H1 (cell line): ENCODE measurements around the gene ZMYND10. TPM values are rescaled to one million over a fixed set of nuclear protein-coding genes. Genes with fewer than 3 reads are reported as not detected.

Experiments used
- CTCF ChIA-PET: fragments of 300-600 bp; sonication (Branson Sonifier 250); formaldehyde crosslinking; loops from one replicate; lab custom pipeline; 2021; ENCODE audit not compliant: partially characterized antibody; lab: Charles Lee
- POLR2A ChIA-PET: fragments of 300-600 bp; sonication (Branson Sonifier 250); formaldehyde crosslinking; loops from one replicate; lab custom pipeline; 2021; ENCODE audit warnings: inconsistent platforms; ENCODE audit not compliant: partially characterized antibody; lab: Charles Lee
- DNase-seq, 2 experiments: peaks; one replicate each; pipeline versions ENCODE4 v3.0.0 to v3.0.0-alpha.2; 2010 to 2022; ENCODE audit warnings: low spot score in 2 of 2, low read depth in 1 of 2, mixed read lengths in 1 of 2
- FAIRE-seq: peaks from 2 replicates; lab custom pipeline; 2011; peaks lifted over from hg19 to GRCh38; lab: Jason Lieb, UNC
- H2AFZ ChIP-seq: 2 replicates; pipeline ENCODE4 v1.8.1; 2012; ENCODE audit warnings: low read length, inconsistent platforms
- H2AK5ac ChIP-seq: 2 replicates; pipeline ENCODE4 v1.6.1; 2013; ENCODE audit warnings: low read depth, low read length
- H2BK120ac ChIP-seq: replicated peaks from 2 replicates; pipeline ENCODE3; 2013; ENCODE audit warnings: low read depth, low read length, inconsistent platforms
- H2BK12ac ChIP-seq: 2 replicates; pipeline ENCODE4 v1.6.1; 2013; ENCODE audit warnings: low read depth, low read length
- H2BK15ac ChIP-seq: 2 replicates; pipeline ENCODE4 v1.6.1; 2013; ENCODE audit warnings: low read length
- H2BK20ac ChIP-seq: 2 replicates; pipeline ENCODE4 v1.6.1; 2013; ENCODE audit warnings: low read length
- H2BK5ac ChIP-seq: 2 replicates; pipeline ENCODE4 v1.6.1; 2013; ENCODE audit warnings: low read depth, low read length
- H3K14ac ChIP-seq: 2 replicates; pipeline ENCODE4 v1.6.1; 2013; ENCODE audit warnings: inconsistent platforms; ENCODE audit not compliant: insufficient read length
- H3K18ac ChIP-seq: 2 replicates; pipeline ENCODE4 v1.6.1; 2013; ENCODE audit warnings: low read length; ENCODE audit errors: extremely low read depth
- H3K23ac ChIP-seq: 2 replicates; pipeline ENCODE4 v1.6.1; 2013; ENCODE audit warnings: inconsistent platforms; ENCODE audit not compliant: insufficient read length
- H3K23me2 ChIP-seq: 2 replicates; pipeline ENCODE4 v1.6.1; 2013; ENCODE audit warnings: low read depth, low read length
- H3K27ac ChIP-seq: 2 replicates; pipeline ENCODE4 v1.6.1; 2011; ENCODE audit warnings: low read depth, low read length, inconsistent platforms
- H3K27me3 ChIP-seq, 4 experiments: replicated peaks in 1 of 4; 1 replicate in 1 of 4; 2 replicates in 3 of 4; pipeline versions ENCODE4 v1.6.1 to v1.8.1; 2011 to 2013; ENCODE audit warnings: low read length in 3 of 4, mild to moderate bottlenecking in 3 of 4, inconsistent platforms in 2 of 4, mixed read lengths in 2 of 4, moderate library complexity in 1 of 4; ENCODE audit not compliant: control insufficient read depth in 3 of 4, insufficient read depth in 3 of 4; ENCODE audit errors: extremely low read depth in 1 of 4
- H3K36me3 ChIP-seq, 4 experiments: 2 replicates each; pipeline versions ENCODE4 v1.6.1 to v1.8.1; 2011 to 2013; ENCODE audit warnings: mild to moderate bottlenecking in 4 of 4, low read length in 3 of 4, moderate library complexity in 2 of 4, control low read depth in 1 of 4, inconsistent platforms in 1 of 4; ENCODE audit not compliant: insufficient read depth in 4 of 4, control insufficient read depth in 2 of 4
- H3K4ac ChIP-seq: replicated peaks from 2 replicates; pipeline ENCODE3; 2013; ENCODE audit warnings: low read length, low read depth, mixed read lengths, inconsistent platforms; ENCODE audit not compliant: insufficient read length
- H3K4me1 ChIP-seq, 4 experiments: replicated peaks in 1 of 4; 1 replicate in 1 of 4; 2 replicates in 3 of 4; pipeline versions ENCODE4 v1.6.1 to v1.8.1; 2011 to 2013; ENCODE audit warnings: low read length in 3 of 4, inconsistent platforms in 2 of 4, mixed read lengths in 1 of 4; ENCODE audit not compliant: insufficient read depth in 4 of 4, control insufficient read depth in 3 of 4
- H3K4me2 ChIP-seq, 2 experiments: 2 replicates each; pipeline versions ENCODE4 v1.6.1 to v1.8.1; 2011 to 2013; ENCODE audit warnings: low read depth in 2 of 2, low read length in 2 of 2, control low read depth in 1 of 2, inconsistent platforms in 1 of 2, mild to moderate bottlenecking in 1 of 2; ENCODE audit not compliant: insufficient read depth in 1 of 2
- H3K4me3 ChIP-seq, 4 experiments: fragments of 200-600, 300-600 bp in 1 of 4; sonication (generic), shearing (Covaris generic), sonication (Bioruptor Twin) in 1 of 4; 2 replicates each; pipeline versions ENCODE4 v1.5.1 to v1.8.1; 2011 to 2016; ENCODE audit warnings: low read length in 4 of 4, low read depth in 3 of 4, control low read depth in 2 of 4, inconsistent platforms in 2 of 4, mild to moderate bottlenecking in 2 of 4, mixed read lengths in 1 of 4, moderate library complexity in 1 of 4; ENCODE audit not compliant: insufficient read depth in 2 of 4; ENCODE audit errors: extremely low read depth in 1 of 4
- H3K56ac ChIP-seq: replicated peaks from 2 replicates; pipeline ENCODE3; 2013; ENCODE audit warnings: low read depth, mild to moderate bottlenecking, mixed read lengths, low read length, inconsistent platforms; ENCODE audit not compliant: insufficient read length
- H3K79me1 ChIP-seq: 2 replicates; pipeline ENCODE4 v1.6.1; 2013; ENCODE audit warnings: low read depth, low read length, control low read depth
- H3K79me2 ChIP-seq, 2 experiments: 2 replicates each; pipeline versions ENCODE4 v1.6.1 to v1.8.1; 2012 to 2013; ENCODE audit warnings: low read length in 2 of 2, mild to moderate bottlenecking in 2 of 2, inconsistent platforms in 1 of 2; ENCODE audit not compliant: insufficient read depth in 2 of 2, control insufficient read depth in 1 of 2
- H3K9ac ChIP-seq, 4 experiments: replicated peaks in 1 of 4; 1 replicate in 1 of 4; 2 replicates in 3 of 4; pipeline versions ENCODE4 v1.6.1 to v1.8.1; 2011 to 2013; ENCODE audit warnings: low read depth in 3 of 4, low read length in 3 of 4, control low read depth in 2 of 4, mild to moderate bottlenecking in 2 of 4, moderate library complexity in 2 of 4, inconsistent platforms in 1 of 4; ENCODE audit errors: extremely low read depth in 1 of 4
- H3K9me3 ChIP-seq, 2 experiments: 2 replicates each; pipeline versions ENCODE4 v1.6.1 to v1.8.1; 2012 to 2013; ENCODE audit warnings: mild to moderate bottlenecking in 2 of 2, moderate library complexity in 2 of 2, control low read depth in 1 of 2, inconsistent platforms in 1 of 2, low read depth in 1 of 2, low read length in 1 of 2, mixed read lengths in 1 of 2; ENCODE audit not compliant: insufficient read depth in 2 of 2
- H4K20me1 ChIP-seq, 2 experiments: replicated peaks in 1 of 2; 2 replicates each; pipeline versions ENCODE3 to v1.8.1; 2011 to 2013; ENCODE audit warnings: inconsistent platforms in 2 of 2, low read length in 2 of 2, mild to moderate bottlenecking in 1 of 2; ENCODE audit not compliant: insufficient read depth in 2 of 2, control insufficient read depth in 1 of 2
- H4K5ac ChIP-seq: 2 replicates; pipeline ENCODE4 v1.6.1; 2013; ENCODE audit warnings: low read length, low read depth, mixed read lengths, inconsistent platforms; ENCODE audit not compliant: insufficient read length
- H4K8ac ChIP-seq: 2 replicates; pipeline ENCODE4 v1.8.0; 2013; ENCODE audit warnings: mild to moderate bottlenecking, moderate library complexity, low read length, inconsistent platforms; ENCODE audit not compliant: insufficient read depth; ENCODE audit errors: extremely low read depth
- H4K91ac ChIP-seq: replicated peaks from 2 replicates; pipeline ENCODE3; 2013; ENCODE audit warnings: low read length, mixed read lengths, inconsistent platforms; ENCODE audit not compliant: insufficient read length
- CREB1 ChIP-seq: IDR thresholded peaks from 2 replicates; pipeline ENCODE4 v1.6.1; 2012; ENCODE audit warnings: inconsistent platforms
- MAFK ChIP-seq: IDR thresholded peaks from 2 replicates; pipeline ENCODE4 v1.6.1; 2012; ENCODE audit warnings: low read depth, mild to moderate bottlenecking, improper control_type of control experiment, low read length
- NANOG ChIP-seq: IDR thresholded peaks from 2 replicates; pipeline ENCODE4 v1.6.1; 2011; ENCODE audit warnings: low read length, low read depth, mild to moderate bottlenecking, inconsistent platforms; ENCODE audit not compliant: insufficient read depth, poor library complexity, severe bottlenecking
- NRF1 ChIP-seq: IDR thresholded peaks from 2 replicates; pipeline ENCODE4 v1.6.1; 2011; ENCODE audit warnings: mild to moderate bottlenecking, low read depth, low read length, improper control_type of control experiment
- RAD21 ChIP-seq, 2 experiments: IDR thresholded peaks in 1 of 2; conservative IDR thresholded peaks in 1 of 2; 2 replicates each; pipeline ENCODE4 v1.6.1; 2011; ENCODE audit warnings: low read depth in 2 of 2, low read length in 2 of 2, improper control_type of control experiment in 1 of 2, inconsistent platforms in 1 of 2, mild to moderate bottlenecking in 1 of 2, moderate library complexity in 1 of 2
- RNF2 ChIP-seq: fragments of 200-900, 300-1000 bp; sonication (generic); IDR thresholded peaks from 2 replicates; pipeline ENCODE4 v1.7.1; 2016; ENCODE audit warnings: borderline replicate concordance, low read depth, mild to moderate bottlenecking, antibody characterized with exemption, low read length; ENCODE audit not compliant: poor library complexity, severe bottlenecking; ENCODE audit errors: missing control alignments
- SP2 ChIP-seq: IDR thresholded peaks from 2 replicates; pipeline ENCODE4 v1.6.1; 2012; ENCODE audit warnings: mild to moderate bottlenecking, low read length, inconsistent platforms
- SRF ChIP-seq: IDR thresholded peaks from 2 replicates; pipeline ENCODE4 v1.6.1; 2011; ENCODE audit warnings: mild to moderate bottlenecking, low read depth, low read length, moderate library complexity
- TEAD4 ChIP-seq: IDR thresholded peaks from 2 replicates; pipeline ENCODE4 v1.6.1; 2012; ENCODE audit warnings: low read depth, low read length, inconsistent platforms, mixed read lengths
- WGBS, 2 experiments: shearing (Covaris generic) in 1 of 2; methylation state at CpG; one replicate each; pipeline versions ENCODE4 v1.1.6 to v1.1.7; 2013 to 2015; ENCODE audit warnings: low lambda C conversion rate in 2 of 2, mixed read lengths in 2 of 2, inconsistent platforms in 1 of 2, low coverage in 1 of 2, missing lambda C conversion rate in 1 of 2; ENCODE audit not compliant: insufficient replicate concordance in 2 of 2, insufficient coverage in 1 of 2, insufficient read length in 1 of 2; ENCODE audit errors: extremely low coverage in 1 of 2, missing lambda C conversion rate in 1 of 2; 5-methylcytosine and 5-hydroxymethylcytosine counted together
- polyA plus RNA-seq, 7 experiments: library from polyadenylated mRNA; depleted of rRNA in 3 of 7; stranded (reverse) in 5 of 7; unstranded in 2 of 7; fragments of >200 nt in 5 of 7; fragments of 200-250 nt in 2 of 7; gene quantifications; 1 replicate in 5 of 7; 2 replicates in 1 of 7; 4 replicates in 1 of 7; pipeline versions ENCODE4 v1.2.1 to v1.2.3, GENCODE V29; 2011 to 2013; ENCODE audit warnings: missing spikeins in 2 of 7, mixed read lengths in 2 of 7
- total RNA-seq: library from RNA; stranded (reverse); fragmentation: NEBNext Ultra II Directional; extraction: Animal tissue kit (Norgen Biotek cat#: 25700); gene quantifications from 2 replicates; pipeline ENCODE4 v1.2.1, GENCODE V29; 2021

ZMYND10 gene
- total and polyA plus RNA-seq, 2 of the 8 experiments (the other 6 are each of a cell fraction or from before 2014, with no cell fraction given), result 0.56 to 0.79 TPM

- POLR2A ChIA-PET, result interaction anchor here (0.6 to 1.9 kb wide), 8 partner anchors 10 to 167 kb away, joined by 3 to 7 read pairs (median 4); partner anchors contain the start of genes CYB561D2 and NPRL2
- FAIRE-seq (no peak), DNase-seq (no peak)
- CTCF ChIA-PET, result interaction anchor here (0.6 to 5.5 kb wide), 28 partner anchors 9 to 224 kb away, joined by 3 to 52 read pairs (median 5); partner anchors contain the start of genes CYB561D2 and NPRL2
- Histone ChIP-seq H3K23me2 (0 out of 2 replicates have a peak, but pooled peaks cover 2% of the 10 kb centered on the region), H3K27ac (no peak overlapping the region), H3K56ac (no peak overlapping the region), H3K79me1 (0 out of 2 replicates have a peak, but pooled peaks cover 2% of the 10 kb centered on the region), H3K4ac (no peak overlapping the region), H4K20me1 (peaks cover 0 to 2% of the 10 kb centered on the region in 2 experiments), H3K23ac (no peak overlapping the region), H2AK5ac (peak overlapping the region; percentile 72; the same call in 1 of the 2 replicates), H3K4me1 (peaks cover 0 to 29% (median 20%) of the 10 kb centered on the region in 4 experiments; a peak in 6 of 7 replicates), H3K79me2 (no peaks in the 10 kb centered on the region), H3K4me3 (no peak overlapping the region), H2BK120ac (no peak overlapping the region), H3K14ac (no peak overlapping the region), H3K36me3 (no peaks in the 10 kb centered on the region), H3K9ac (no peak overlapping the region), H4K8ac (peak overlapping the region; percentile 80; the same call in 1 of the 2 replicates), H3K4me2 (no peak overlapping the region), H3K27me3 (no peaks in the 10 kb centered on the region; a peak in 2 of 7 replicates), H3K9me3 (no peaks in the 10 kb centered on the region), H4K5ac (no peak overlapping the region), H2BK5ac (0 out of 2 replicates have a peak overlapping the region, but pooled peaks have one; percentile 35), H3K18ac (peak overlapping the region; percentile 87; the same call in 1 of the 2 replicates), H2AFZ (no peak overlapping the region), H2BK12ac (peak overlapping the region; percentile 75; the same call in 1 of the 2 replicates), H2BK15ac (peak overlapping the region; percentile 48; the same call in 1 of the 2 replicates), H4K91ac (peak overlapping the region; percentile 86), H2BK20ac (peak overlapping the region; percentile 66)
- TF ChIP-seq SRF (no peak), NRF1 (no peak), CREB1 (no peak), TEAD4 (no peak), MAFK (no peak), RAD21 (IDR thresholded peaks at IDR 0.05 in 1 of 2, conservative IDR thresholded peaks at IDR 0.05 in 1 of 2; ENCODE audit: low read depth in 2 of 2, low read length in 2 of 2) (no peak), SP2 (no peak), NANOG (no peak), RNF2 (no peak)
- 87% methylated on average over 3 of the region's 3 CpGs; no CpG with 5 or more reads in 1 of the 2 experiments for WGBS, 2 experiments
These were observed 25.7 kb upstream of the ZMYND10 start for GRCh38 chr3:50371133-50371685.
